IMR-90 (cell line): ENCODE data around the gene ADARB2.

ENCODE experiments used
- CTCF ChIP-seq: conservative IDR thresholded peaks from 2 replicates; pipeline ENCODE4 v1.5.1; 2012; ENCODE audit warnings: mild to moderate bottlenecking, low read depth, low read length, improper control_type of control experiment
- POLR2A ChIP-seq: IDR thresholded peaks from 2 replicates; pipeline ENCODE4 v1.6.1; 2012; ENCODE audit warnings: mild to moderate bottlenecking, low read depth, low read length

GRCh38 chr10:1241973-1242935 is 495.1 kb downstream of the ADARB2 start:
- no peak for TF ChIP-seq CTCF
- no peak for TF ChIP-seq POLR2A
